HEK293 (cell line): ENCODE data around the gene BAIAP2L2.

Experiments used
- KLF8 ChIP-seq: fragments of 450-650 bp; formaldehyde crosslinking; IDR thresholded peaks from 2 replicates; pipeline ENCODE4 v1.5.1; 2016; ENCODE audit warnings: missing biosample characterization, missing genetic modification characterization
- OSR2 ChIP-seq: fragments of 450-650 bp; formaldehyde crosslinking; IDR thresholded peaks from 2 replicates; pipeline ENCODE4 v1.5.1; 2016; ENCODE audit warnings: missing biosample characterization, missing genetic modification characterization
- RBAK ChIP-seq: fragments of 450-650 bp; formaldehyde crosslinking; IDR thresholded peaks from 2 replicates; pipeline ENCODE4 v1.5.1; 2016; ENCODE audit warnings: missing biosample characterization, missing genetic modification characterization
- REPIN1 ChIP-seq: fragments of 450-650 bp; formaldehyde crosslinking; IDR thresholded peaks from 2 replicates; pipeline ENCODE4 v1.5.1; 2017; ENCODE audit warnings: missing biosample characterization, missing genetic modification characterization, low read depth
- TCF7L2 ChIP-seq: IDR thresholded peaks from 2 replicates; pipeline ENCODE4 v1.6.1; 2011; ENCODE audit warnings: low read depth, mild to moderate bottlenecking, inconsistent platforms, low read length, moderate library complexity, borderline replicate concordance
- ZNF146 ChIP-seq: fragments of 450-650 bp; formaldehyde crosslinking; IDR thresholded peaks from 2 replicates; pipeline ENCODE4 v1.5.1; 2016; ENCODE audit warnings: missing biosample characterization, missing genetic modification characterization
- ZNF184 ChIP-seq: fragments of 450-650 bp; IDR thresholded peaks from 2 replicates; pipeline ENCODE4 v1.5.1; 2018; ENCODE audit warnings: missing biosample characterization, mild to moderate bottlenecking, missing genetic modification characterization
- ZNF24 ChIP-seq: fragments of 450-650 bp; formaldehyde crosslinking; IDR thresholded peaks from 2 replicates; pipeline ENCODE4 v1.5.1; 2016; ENCODE audit warnings: missing biosample characterization, missing genetic modification characterization
- ZNF350 ChIP-seq: fragments of 450-650 bp; formaldehyde crosslinking; IDR thresholded peaks from 2 replicates; pipeline ENCODE4 v1.5.0; 2017; ENCODE audit warnings: missing biosample characterization, mild to moderate bottlenecking, missing genetic modification characterization
- ZNF433 ChIP-seq: fragments of 450-650 bp; formaldehyde crosslinking; IDR thresholded peaks from 2 replicates; pipeline ENCODE4 v1.5.1; 2016; ENCODE audit warnings: missing biosample characterization, missing genetic modification characterization, low read depth
- ZNF677 ChIP-seq: fragments of 450-650 bp; IDR thresholded peaks from 2 replicates; pipeline ENCODE4 v1.5.0; 2018; ENCODE audit warnings: missing biosample characterization, mild to moderate bottlenecking, missing genetic modification characterization, moderate library complexity
- TF ChIP-seq, protein P1 (sequence below): fragments of 450-650 bp; formaldehyde crosslinking; IDR thresholded peaks from 2 replicates; pipeline ENCODE4 v1.5.1; 2017; ENCODE audit warnings: missing biosample characterization, missing genetic modification characterization
- TF ChIP-seq, protein P2 (sequence below): fragments of 450-650 bp; formaldehyde crosslinking; IDR thresholded peaks from 2 replicates; pipeline ENCODE4 v1.5.1; 2016; ENCODE audit warnings: missing biosample characterization, missing genetic modification characterization
- TF ChIP-seq, protein P3 (sequence below): fragments of 450-650 bp; formaldehyde crosslinking; IDR thresholded peaks from 2 replicates; pipeline ENCODE4 v1.5.1; 2016; ENCODE audit warnings: missing biosample characterization, missing genetic modification characterization

DNA sequence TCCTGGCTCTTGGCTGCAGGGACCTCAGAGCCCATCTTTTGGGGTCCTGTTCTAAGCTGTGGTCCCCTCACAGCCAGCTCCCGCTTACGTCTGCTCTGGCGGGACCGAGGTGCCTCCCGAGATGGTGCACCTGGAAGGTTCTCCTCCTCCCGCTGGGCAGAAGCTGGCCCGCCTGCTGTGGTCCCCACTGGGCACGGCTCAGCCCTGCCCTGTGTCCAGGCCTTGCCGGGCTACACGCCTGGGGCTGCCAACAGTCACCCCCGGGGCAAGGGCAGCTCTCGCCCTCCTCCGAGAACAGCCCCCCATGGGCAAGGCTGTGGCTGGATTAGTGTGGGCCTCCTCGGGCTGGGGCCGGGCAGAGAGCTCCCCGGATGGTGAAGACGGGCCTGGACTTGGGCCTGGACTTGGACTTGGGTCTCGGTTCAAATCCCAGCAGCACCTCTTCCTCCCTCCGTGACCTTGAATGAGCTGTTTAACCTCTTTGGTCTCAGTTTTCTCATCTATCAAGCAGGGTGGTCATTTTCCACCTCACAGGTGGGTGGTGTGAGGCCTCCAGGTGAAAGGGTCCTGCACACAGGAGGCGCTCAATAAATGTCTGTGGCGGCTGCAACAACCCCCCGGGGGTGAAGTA lies 998 bp downstream of the BAIAP2L2 start:
- TF ChIP-seq, protein P1, sequence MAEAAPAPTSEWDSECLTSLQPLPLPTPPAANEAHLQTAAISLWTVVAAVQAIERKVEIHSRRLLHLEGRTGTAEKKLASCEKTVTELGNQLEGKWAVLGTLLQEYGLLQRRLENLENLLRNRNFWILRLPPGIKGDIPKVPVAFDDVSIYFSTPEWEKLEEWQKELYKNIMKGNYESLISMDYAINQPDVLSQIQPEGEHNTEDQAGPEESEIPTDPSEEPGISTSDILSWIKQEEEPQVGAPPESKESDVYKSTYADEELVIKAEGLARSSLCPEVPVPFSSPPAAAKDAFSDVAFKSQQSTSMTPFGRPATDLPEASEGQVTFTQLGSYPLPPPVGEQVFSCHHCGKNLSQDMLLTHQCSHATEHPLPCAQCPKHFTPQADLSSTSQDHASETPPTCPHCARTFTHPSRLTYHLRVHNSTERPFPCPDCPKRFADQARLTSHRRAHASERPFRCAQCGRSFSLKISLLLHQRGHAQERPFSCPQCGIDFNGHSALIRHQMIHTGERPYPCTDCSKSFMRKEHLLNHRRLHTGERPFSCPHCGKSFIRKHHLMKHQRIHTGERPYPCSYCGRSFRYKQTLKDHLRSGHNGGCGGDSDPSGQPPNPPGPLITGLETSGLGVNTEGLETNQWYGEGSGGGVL (tag by site-specific recombination) = no peak
- TF ChIP-seq ZNF184 (tag by site-specific recombination) = no peak
- TF ChIP-seq KLF8 (tag by site-specific recombination) = no peak
- no peak for TF ChIP-seq RBAK (tag by site-specific recombination)
- no peak for TF ChIP-seq ZNF24
- no peak for TF ChIP-seq ZNF677 (tag by site-specific recombination)
- TF ChIP-seq, protein P2, sequence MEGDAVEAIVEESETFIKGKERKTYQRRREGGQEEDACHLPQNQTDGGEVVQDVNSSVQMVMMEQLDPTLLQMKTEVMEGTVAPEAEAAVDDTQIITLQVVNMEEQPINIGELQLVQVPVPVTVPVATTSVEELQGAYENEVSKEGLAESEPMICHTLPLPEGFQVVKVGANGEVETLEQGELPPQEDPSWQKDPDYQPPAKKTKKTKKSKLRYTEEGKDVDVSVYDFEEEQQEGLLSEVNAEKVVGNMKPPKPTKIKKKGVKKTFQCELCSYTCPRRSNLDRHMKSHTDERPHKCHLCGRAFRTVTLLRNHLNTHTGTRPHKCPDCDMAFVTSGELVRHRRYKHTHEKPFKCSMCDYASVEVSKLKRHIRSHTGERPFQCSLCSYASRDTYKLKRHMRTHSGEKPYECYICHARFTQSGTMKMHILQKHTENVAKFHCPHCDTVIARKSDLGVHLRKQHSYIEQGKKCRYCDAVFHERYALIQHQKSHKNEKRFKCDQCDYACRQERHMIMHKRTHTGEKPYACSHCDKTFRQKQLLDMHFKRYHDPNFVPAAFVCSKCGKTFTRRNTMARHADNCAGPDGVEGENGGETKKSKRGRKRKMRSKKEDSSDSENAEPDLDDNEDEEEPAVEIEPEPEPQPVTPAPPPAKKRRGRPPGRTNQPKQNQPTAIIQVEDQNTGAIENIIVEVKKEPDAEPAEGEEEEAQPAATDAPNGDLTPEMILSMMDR (tag by site-specific recombination) = no peak
- TF ChIP-seq, protein P3, sequence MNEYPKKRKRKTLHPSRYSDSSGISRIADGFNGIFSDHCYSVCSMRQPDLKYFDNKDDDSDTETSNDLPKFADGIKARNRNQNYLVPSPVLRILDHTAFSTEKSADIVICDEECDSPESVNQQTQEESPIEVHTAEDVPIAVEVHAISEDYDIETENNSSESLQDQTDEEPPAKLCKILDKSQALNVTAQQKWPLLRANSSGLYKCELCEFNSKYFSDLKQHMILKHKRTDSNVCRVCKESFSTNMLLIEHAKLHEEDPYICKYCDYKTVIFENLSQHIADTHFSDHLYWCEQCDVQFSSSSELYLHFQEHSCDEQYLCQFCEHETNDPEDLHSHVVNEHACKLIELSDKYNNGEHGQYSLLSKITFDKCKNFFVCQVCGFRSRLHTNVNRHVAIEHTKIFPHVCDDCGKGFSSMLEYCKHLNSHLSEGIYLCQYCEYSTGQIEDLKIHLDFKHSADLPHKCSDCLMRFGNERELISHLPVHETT (tag by site-specific recombination) = no peak
- no peak for TF ChIP-seq TCF7L2
- no peak for TF ChIP-seq OSR2 (tag by site-specific recombination)
- no peak for TF ChIP-seq ZNF350 (tag by site-specific recombination)
- TF ChIP-seq REPIN1 (tag by site-specific recombination) = no peak
- TF ChIP-seq ZNF146 (tag by site-specific recombination) = no peak
- no peak for TF ChIP-seq ZNF433
